Activated CD8-positive, alpha-beta memory T cell treated with anti-CD3 and anti-CD28 coated beads, Interleukin-2, amount 10 ng/mL, durations not matched to agents 7 days and 5 days (primary cell): Measurements from ENCODE around the gene PKP2. TPM values are rescaled to one million over a fixed set of nuclear protein-coding genes. Genes with fewer than 3 reads are reported as not detected.

Experiments used
- total RNA-seq, 2 experiments: library from RNA; stranded (reverse); gene quantifications; one replicate each; pipeline ENCODE4 v1.2.3, GENCODE V29; 2021

The PKP2 gene
- total RNA-seq, 2 experiments from 2014 or later: not detected

Other genes with a start within 250 kb of the PKP2 start
- gene DNM1L, start 217.5 kb downstream of the PKP2 start, total RNA-seq: 10 to 100 TPM; 59.8 to 66.8 TPM
- 10 to 100 TPM; 21.1 to 28.7 TPM for gene YARS2, start 140.9 kb downstream of the PKP2 start, total RNA-seq